Astrocyte of the cerebellum (primary cell): Measurements from ENCODE around the gene CYP27C1.

ENCODE experiments used
- DNase-seq: peaks from one replicate; pipeline ENCODE4 v3.0.0-alpha.2; 2011; ENCODE audit warnings: low read depth
- H3K4me3 ChIP-seq: 2 replicates; pipeline ENCODE4 v1.5.1; 2011; ENCODE audit warnings: mild to moderate bottlenecking, low read depth, low read length, moderate library complexity
- in situ Hi-C: cut with HindIII; loops from 2 replicates; pipeline ENCODE4 v1.10.0; 2017; ENCODE audit warnings: low sequenced_read_pairs
- TF ChIP-seq, protein P1 (sequence below): IDR thresholded peaks from 2 replicates; pipeline ENCODE4 v1.5.1; 2012; ENCODE audit warnings: low read length, low read depth, moderate library complexity, mild to moderate bottlenecking; ENCODE audit errors: missing control alignments

The CYP27C1 gene

DNA sequence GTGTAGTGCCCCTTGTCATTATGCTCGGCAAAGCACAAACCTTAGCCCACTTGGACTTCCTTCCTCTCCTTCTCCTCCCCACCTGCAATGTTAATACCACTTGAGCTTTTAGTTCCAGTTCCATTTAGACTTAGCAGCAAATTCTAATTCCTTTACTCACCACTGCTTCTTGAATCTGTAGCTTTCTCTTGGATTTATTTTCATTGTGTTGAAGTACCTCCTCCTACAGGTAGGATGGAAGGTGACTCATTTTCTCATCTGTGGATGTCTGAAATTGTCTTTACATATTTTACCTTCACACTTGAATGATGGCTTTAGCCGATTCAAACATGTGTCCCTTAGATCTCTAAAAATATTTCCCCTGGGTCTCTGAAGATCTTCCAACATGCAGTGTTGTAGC is 80.3 kb downstream of the CYP27C1 start:
- in situ Hi-C loops, result no loop called here
- H3K4me3 ChIP-seq, result no peak overlapping the region
- TF ChIP-seq, protein P1, sequence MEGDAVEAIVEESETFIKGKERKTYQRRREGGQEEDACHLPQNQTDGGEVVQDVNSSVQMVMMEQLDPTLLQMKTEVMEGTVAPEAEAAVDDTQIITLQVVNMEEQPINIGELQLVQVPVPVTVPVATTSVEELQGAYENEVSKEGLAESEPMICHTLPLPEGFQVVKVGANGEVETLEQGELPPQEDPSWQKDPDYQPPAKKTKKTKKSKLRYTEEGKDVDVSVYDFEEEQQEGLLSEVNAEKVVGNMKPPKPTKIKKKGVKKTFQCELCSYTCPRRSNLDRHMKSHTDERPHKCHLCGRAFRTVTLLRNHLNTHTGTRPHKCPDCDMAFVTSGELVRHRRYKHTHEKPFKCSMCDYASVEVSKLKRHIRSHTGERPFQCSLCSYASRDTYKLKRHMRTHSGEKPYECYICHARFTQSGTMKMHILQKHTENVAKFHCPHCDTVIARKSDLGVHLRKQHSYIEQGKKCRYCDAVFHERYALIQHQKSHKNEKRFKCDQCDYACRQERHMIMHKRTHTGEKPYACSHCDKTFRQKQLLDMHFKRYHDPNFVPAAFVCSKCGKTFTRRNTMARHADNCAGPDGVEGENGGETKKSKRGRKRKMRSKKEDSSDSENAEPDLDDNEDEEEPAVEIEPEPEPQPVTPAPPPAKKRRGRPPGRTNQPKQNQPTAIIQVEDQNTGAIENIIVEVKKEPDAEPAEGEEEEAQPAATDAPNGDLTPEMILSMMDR, result no peak
- DNase-seq, result no peak

DNA sequence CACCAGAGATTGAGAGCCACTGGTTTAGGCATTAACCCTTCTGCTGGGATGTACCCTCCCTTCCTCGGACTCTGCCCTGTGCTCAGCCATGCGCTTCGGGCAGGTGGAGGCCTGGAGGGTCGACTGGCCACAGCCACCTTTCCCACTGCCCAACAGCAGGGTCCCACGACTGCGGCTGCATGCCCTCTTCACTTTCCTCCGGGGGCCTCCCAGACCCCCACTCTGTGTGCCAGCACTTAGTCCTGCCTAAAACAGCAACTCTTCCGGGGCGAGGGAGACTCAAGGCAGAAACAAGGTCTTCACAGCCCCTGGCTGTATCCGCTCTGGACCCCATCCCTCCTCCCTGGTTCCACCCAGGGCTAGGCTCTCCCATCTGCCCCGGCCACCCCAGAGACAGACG is 81.8 kb downstream of the CYP27C1 start:
- DNase-seq, result no peak
- no peak overlapping the region for H3K4me3 ChIP-seq
- in situ Hi-C loops, result no loop called here
- TF ChIP-seq, protein P1, result no peak

DNA sequence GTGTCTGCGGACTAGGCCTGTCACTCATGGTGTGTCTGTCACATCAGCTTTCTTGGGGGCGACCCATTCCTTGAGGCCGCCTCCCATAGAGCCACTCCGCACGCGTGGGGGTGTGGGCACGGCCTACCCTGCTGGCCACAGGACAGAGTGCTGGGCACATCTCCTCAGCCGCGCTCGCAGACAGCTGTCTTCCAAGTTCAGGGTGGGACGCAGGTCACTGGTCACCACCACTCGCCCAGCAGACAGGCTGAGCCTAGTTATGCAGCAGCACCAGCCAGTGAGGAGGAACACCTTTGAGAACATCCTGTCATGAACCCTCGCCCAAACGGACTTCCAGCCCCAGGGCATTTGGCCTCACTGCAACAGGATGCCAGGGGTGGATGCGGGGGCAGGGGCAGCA is 82.4 kb downstream of the CYP27C1 start:
- in situ Hi-C loops, result no loop called here
- H3K4me3 ChIP-seq, result no peak overlapping the region
- TF ChIP-seq, protein P1, result no peak
- DNase-seq, result no peak

DNA sequence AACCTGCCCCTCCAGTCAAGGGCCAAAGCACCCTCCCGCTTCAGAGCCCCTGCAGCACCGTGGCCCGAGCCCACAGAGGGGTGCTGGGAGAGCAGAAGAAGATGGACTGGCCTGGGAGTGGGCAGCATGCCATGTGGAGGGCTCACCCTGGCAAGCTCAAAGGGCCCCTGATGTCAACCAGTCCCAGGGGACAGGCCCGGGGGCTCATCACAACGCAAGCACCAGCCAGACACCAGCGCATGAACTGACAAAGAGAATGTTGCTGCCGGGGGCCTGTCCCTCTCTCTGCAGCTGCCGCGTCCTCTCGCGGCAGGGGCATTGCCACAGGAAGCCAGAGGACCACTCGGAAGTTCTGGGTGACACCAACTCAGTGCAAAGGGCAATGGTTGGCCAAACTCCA is 82.9 kb downstream of the CYP27C1 start:
- TF ChIP-seq, protein P1, result no peak
- in situ Hi-C loops, result no loop called here
- no peak for DNase-seq
- no peak overlapping the region for H3K4me3 ChIP-seq

DNA sequence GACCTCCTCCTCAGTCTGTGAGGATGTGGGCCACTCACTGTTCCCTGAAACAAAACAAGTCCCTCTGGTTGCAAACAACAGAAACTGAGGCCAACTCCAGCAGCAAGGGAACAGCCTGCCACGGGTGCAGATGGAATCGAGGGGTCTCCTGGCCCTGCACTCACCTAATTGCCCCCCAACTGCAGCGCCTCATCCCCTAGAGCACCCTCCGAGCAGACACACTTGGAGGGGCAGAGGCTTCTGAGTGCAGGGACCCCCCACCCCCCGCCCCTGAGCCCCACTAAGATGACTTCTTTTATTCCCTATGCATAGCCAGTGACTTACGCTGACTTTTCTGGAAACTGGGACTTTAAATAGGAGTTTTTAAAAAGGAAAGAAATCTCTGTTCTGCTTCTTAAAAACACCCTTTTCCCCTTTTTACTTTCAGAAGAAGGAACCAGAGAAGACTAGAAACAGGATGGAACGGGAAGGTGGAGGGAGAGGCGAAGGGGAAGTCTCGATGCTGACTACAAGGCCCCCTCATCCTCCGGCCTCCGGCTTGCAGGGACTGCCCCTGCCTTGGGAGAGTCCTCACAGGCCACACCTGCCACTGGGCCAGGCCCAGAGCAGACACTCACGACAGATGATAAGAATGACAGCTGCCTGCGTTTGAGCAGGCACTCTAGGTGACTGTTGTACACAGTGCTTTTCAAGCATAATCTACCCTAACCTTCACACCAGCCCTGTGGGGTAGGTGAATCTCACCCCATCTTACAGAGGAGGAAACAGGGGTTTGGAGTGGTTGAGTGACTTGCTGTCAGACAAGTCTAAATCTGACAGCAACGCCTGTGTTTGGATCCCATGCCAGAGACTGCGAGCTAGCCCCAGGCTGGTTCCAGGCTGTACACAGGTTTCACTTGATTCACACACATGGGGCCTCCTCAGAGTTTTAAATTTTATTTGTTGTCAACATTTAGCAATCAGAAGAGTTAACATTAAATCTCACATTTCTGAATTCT is 85.0 kb downstream of the CYP27C1 start:
- TF ChIP-seq, protein P1, result no peak
- in situ Hi-C loops, result no loop called here
- no peak overlapping the region for H3K4me3 ChIP-seq
- DNase-seq, result no peak

DNA sequence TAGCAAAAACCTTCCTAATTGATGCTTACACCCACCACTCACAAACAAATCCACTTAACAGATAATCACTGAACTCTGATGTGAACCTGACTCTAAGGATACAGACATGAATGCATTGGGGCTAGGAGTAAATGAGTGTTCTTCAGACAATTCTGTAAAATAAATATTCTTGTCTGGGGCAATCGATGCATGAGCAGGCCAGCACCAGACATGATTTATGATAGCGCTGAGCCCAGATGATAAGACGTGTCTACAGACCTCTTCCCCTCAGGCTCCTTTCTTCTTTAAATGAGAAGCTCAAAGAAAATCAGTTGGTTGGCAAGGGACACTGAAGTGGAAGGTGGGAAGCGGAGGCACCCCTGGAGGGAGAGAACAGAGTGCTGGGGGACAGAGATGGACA is 85.9 kb downstream of the CYP27C1 start:
- TF ChIP-seq, protein P1, result no peak
- in situ Hi-C loops, result no loop called here
- H3K4me3 ChIP-seq, result no peak overlapping the region
- no peak for DNase-seq
